HFF-Myc (cell line): ENCODE measurements around the gene SHROOM3.

Experiments used
- DNase-seq: peaks from one replicate; pipeline ENCODE4 v3.0.0-alpha.2; 2011; ENCODE audit warnings: low read depth; ENCODE audit errors: extremely low read depth
- H3K4me3 ChIP-seq: replicated peaks from 2 replicates; pipeline ENCODE4 v1.5.1; 2011; ENCODE audit warnings: low read depth, mild to moderate bottlenecking, control low read depth, low read length
- CTCF ChIP-seq: IDR thresholded peaks from 2 replicates; pipeline ENCODE4 v1.5.1; 2012; ENCODE audit warnings: mild to moderate bottlenecking, low read depth, low read length, control low read depth; ENCODE audit errors: missing control alignments

Gene SHROOM3

GRCh38 chr4:76563454-76564122 is 128.6 kb downstream of the SHROOM3 start:
- H3K4me3 ChIP-seq = no peak overlapping the region
- no peak for DNase-seq
- TF ChIP-seq CTCF = no peak

DNA sequence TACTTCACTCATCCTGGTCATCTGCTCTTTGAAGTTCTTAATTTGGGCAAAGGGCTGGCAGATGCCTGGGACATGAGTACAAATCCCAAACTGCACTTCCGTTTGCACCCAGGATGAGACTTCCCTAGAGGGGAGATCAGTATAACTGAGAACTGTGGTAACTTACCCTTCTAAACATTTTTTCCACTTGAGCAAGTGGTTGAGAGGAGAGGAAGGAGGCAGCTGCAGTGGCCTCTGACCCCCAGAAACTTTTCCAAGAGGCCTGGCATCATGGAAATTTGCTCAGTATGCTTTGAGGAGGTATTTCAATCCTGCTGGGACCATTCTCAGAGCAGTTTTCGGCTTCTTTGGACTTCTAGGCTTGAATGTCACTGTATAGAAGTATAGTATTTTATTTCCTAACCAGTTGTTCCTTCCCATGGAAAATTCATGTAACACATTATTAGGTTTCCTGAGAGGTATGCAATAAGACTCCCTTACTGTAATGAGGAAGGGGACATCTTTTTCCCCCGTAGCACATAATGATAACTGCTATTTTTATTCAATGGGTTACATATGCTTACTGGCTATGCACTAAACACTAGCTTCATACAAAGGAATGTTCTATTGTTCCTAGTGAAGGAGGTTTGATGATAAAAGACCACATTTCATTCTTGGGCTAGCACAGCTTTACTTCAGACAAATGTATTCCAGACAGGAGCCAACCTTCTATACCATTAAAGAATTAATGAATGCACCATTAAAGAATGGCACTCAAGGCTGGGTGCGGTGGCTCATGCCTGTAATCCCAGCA is 129.3 kb downstream of the SHROOM3 start:
- no peak for TF ChIP-seq CTCF
- no peak overlapping the region for H3K4me3 ChIP-seq
- no peak for DNase-seq

- TF ChIP-seq CTCF = no peak
- H3K4me3 ChIP-seq = no peak overlapping the region
- DNase-seq = no peak
Measured at GRCh38 chr4:76568262-76568661, 133.2 kb downstream of the SHROOM3 start.

DNA sequence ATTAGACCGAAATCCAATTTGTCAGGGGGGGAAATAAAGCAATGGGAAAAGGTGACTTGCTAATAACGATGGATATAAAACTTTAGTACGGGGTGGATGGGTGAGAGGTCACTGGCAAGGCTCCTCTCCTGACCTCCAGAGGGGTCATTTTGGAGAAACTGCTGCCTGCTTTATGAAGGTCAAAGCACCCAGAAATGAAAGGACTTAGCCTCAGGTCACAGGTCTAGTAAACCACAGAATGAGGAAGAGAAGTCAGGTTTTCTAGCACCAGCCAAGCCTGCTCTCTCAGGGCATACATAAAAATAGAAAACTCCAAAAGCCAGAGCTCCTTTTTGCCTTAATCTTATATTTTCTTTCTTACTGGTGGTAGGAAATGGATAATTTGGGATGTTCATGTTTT is 134.2 kb downstream of the SHROOM3 start:
- H3K4me3 ChIP-seq = no peak overlapping the region
- no peak for TF ChIP-seq CTCF
- DNase-seq = no peak

GRCh38 chr4:76569706-76570105 is 134.7 kb downstream of the SHROOM3 start:
- no peak for TF ChIP-seq CTCF
- H3K4me3 ChIP-seq = no peak overlapping the region
- no peak for DNase-seq

GRCh38 chr4:76570141-76570973 is 135.3 kb downstream of the SHROOM3 start:
- H3K4me3 ChIP-seq = no peak overlapping the region
- DNase-seq = no peak
- TF ChIP-seq CTCF = no peak
